NB4 (cell line): Measurements from ENCODE around the gene PHACTR1.

Experiments
- DNase-seq: peaks from one replicate; pipeline ENCODE4 v3.0.0; 2010; ENCODE audit warnings: low read depth
- H3K4me3 ChIP-seq: one replicate; pipeline ENCODE4 v1.5.1; 2011; ENCODE audit warnings: mild to moderate bottlenecking, low read depth, low read length, moderate library complexity
- MYC ChIP-seq: IDR thresholded peaks from 2 replicates; pipeline ENCODE4 v1.6.1; 2011; ENCODE audit warnings: low read depth, low read length
- POLR2A ChIP-seq: IDR thresholded peaks from 2 replicates; pipeline ENCODE4 v1.6.1; 2011; ENCODE audit warnings: mild to moderate bottlenecking; ENCODE audit not compliant: insufficient read length; ENCODE audit errors: extremely low read depth
- TF ChIP-seq, protein P1 (sequence below): IDR thresholded peaks from one replicate; pipeline ENCODE4 v1.5.1; 2012; ENCODE audit warnings: low read depth, low read length
- TF ChIP-seq, protein P2 (sequence below): IDR thresholded peaks from 2 replicates; pipeline ENCODE4 v1.6.1; 2011; ENCODE audit warnings: low read depth, low read length

PHACTR1 gene

DNA sequence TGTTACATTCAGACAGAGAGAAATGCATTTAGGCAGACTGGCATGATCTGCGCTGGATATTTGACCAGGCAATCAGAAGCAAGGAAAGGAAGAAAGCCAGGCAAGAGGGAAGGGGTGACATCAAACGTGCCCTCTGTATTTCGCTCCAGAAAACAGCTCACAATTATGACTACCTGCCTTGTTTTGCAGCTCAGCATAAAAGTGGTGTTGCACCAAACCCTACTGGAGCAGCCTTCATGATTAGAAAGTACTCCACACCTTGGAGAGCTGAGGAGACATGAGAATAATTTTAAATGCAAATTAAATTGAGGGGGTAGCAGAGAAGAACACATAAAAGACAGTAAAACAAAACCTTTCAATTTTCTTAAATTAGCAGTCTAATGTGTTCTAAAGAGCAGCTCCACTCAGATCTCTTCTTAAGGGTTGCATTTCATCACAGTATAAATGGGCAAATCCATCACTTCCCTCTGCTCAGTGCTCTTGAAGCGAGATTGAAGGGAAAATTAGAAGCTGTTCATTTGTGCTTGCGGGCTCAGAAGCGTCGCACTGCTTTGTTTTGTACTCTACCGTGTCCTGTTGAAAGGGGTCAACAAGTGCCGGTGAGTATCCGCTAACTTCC lies at the start of gene PHACTR1:
TSS of gene PHACTR1 (plus strand) at position 470 of the 619 bp plus-strand sequence.
- DNase-seq = no peak
- no peak within 1 kb of the TSS for H3K4me3 ChIP-seq
- TF ChIP-seq, protein P1, sequence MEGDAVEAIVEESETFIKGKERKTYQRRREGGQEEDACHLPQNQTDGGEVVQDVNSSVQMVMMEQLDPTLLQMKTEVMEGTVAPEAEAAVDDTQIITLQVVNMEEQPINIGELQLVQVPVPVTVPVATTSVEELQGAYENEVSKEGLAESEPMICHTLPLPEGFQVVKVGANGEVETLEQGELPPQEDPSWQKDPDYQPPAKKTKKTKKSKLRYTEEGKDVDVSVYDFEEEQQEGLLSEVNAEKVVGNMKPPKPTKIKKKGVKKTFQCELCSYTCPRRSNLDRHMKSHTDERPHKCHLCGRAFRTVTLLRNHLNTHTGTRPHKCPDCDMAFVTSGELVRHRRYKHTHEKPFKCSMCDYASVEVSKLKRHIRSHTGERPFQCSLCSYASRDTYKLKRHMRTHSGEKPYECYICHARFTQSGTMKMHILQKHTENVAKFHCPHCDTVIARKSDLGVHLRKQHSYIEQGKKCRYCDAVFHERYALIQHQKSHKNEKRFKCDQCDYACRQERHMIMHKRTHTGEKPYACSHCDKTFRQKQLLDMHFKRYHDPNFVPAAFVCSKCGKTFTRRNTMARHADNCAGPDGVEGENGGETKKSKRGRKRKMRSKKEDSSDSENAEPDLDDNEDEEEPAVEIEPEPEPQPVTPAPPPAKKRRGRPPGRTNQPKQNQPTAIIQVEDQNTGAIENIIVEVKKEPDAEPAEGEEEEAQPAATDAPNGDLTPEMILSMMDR = no peak
- TF ChIP-seq POLR2A (no peak), MYC (no peak)
- TF ChIP-seq, protein P2, sequence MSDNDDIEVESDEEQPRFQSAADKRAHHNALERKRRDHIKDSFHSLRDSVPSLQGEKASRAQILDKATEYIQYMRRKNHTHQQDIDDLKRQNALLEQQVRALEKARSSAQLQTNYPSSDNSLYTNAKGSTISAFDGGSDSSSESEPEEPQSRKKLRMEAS = no peak

DNA sequence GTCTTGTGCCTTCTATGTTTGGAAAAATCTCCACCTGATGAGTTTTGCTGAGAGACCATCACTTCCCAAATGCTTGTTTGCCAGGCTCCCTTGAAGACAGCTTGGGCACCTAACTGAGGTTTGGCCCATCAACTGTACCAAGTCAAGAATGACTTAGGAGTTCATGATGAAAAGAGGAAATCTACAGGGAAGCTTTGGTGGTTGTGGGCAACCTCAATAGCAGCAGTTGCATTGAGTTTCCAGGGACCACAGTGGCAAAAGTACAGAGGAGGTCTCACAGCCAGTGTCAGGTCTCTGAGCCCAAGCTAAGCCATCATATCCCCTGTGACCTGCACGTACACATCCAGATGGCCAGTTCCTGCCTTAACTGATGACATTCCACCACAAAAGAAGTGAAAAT lies 49.7 kb upstream of the PHACTR1 start:
- no peak overlapping the region for H3K4me3 ChIP-seq
- TF ChIP-seq POLR2A = no peak
- TF ChIP-seq, protein P1 = no peak
- TF ChIP-seq, protein P2 = no peak
- TF ChIP-seq MYC = no peak
- no peak for DNase-seq

DNA sequence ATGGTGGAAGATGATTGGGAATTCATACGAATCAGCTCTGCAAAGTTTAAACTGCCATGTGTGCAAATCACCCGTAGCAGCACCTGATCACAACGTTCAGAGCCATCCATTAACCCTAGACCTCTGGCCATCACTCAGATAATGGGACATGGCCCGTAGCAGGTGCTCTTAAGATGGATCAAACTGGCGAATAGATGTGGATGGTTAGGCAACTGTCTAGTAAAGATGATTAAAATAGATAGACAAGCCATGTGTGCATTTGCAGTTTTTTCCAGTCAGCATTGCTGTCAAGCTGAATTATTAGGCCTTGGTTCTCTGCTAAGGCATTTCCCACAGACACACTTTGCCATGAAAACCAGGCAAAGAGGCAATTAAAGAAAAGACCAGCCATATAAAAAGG lies 40.6 kb upstream of the PHACTR1 start:
- TF ChIP-seq, protein P1 = no peak
- TF ChIP-seq MYC = no peak
- TF ChIP-seq, protein P2 = no peak
- no peak for TF ChIP-seq POLR2A
- no peak for DNase-seq
- no peak overlapping the region for H3K4me3 ChIP-seq

GRCh38 chr6:12679341-12679740 lies 37.2 kb upstream of the PHACTR1 start:
- no peak overlapping the region for H3K4me3 ChIP-seq
- DNase-seq = no peak
- TF ChIP-seq, protein P2 = no peak
- TF ChIP-seq, protein P1 = no peak
- TF ChIP-seq MYC = no peak
- no peak for TF ChIP-seq POLR2A

- no peak for DNase-seq
- TF ChIP-seq, protein P1 = no peak
- TF ChIP-seq MYC = no peak
- TF ChIP-seq, protein P2 = no peak
- no peak for TF ChIP-seq POLR2A
- H3K4me3 ChIP-seq = no peak overlapping the region
These were observed 23.4 kb upstream of the PHACTR1 start for GRCh38 chr6:12693122-12693521.

GRCh38 chr6:12698298-12698697 lies 18.3 kb upstream of the PHACTR1 start:
- no peak overlapping the region for H3K4me3 ChIP-seq
- TF ChIP-seq, protein P1 = no peak
- TF ChIP-seq POLR2A = no peak
- no peak for TF ChIP-seq MYC
- TF ChIP-seq, protein P2 = no peak
- DNase-seq = no peak
